Suppressor macrophage treated with lipopolysaccharide for 1 hour (primary cell): ENCODE data around the gene UAP1L1.

Source experiments
- DNase-seq, 3 donors: peaks; one replicate each; pipeline ENCODE4 v3.0.0-alpha.2; 2020 to 2022

UAP1L1 gene

GRCh38 chr9:137103206-137103999, 26.1 kb downstream of the UAP1L1 start:
- DNase-seq = no peak

- DNase-seq = no peak
Measured at GRCh38 chr9:137105814-137106661, 28.7 kb downstream of the UAP1L1 start.

GRCh38 chr9:137106662-137107250, 29.4 kb downstream of the UAP1L1 start:
- DNase-seq = no peak

GRCh38 chr9:137107312-137107921, 30.1 kb downstream of the UAP1L1 start:
- no peak for DNase-seq

GRCh38 chr9:137107982-137108381, 30.7 kb downstream of the UAP1L1 start:
- DNase-seq = no peak

- DNase-seq = no peak
Measured at GRCh38 chr9:137108608-137109249, 31.4 kb downstream of the UAP1L1 start.

- DNase-seq = no peak
Measured at GRCh38 chr9:137109250-137110146, 32.2 kb downstream of the UAP1L1 start.

- DNase-seq = no peak
Measured at GRCh38 chr9:137110147-137110910, 33.0 kb downstream of the UAP1L1 start.

- DNase-seq = no peak
Measured at GRCh38 chr9:137110911-137111787, 33.8 kb downstream of the UAP1L1 start.

- no peak for DNase-seq
Measured at GRCh38 chr9:137111788-137112563, 34.7 kb downstream of the UAP1L1 start.

GRCh38 chr9:137112564-137113384, 35.5 kb downstream of the UAP1L1 start:
- no peak for DNase-seq

GRCh38 chr9:137113385-137114159, 36.3 kb downstream of the UAP1L1 start:
- peak; percentile 32 to 64 (median 57) for DNase-seq

GRCh38 chr9:137114220-137114612, 36.9 kb downstream of the UAP1L1 start:
- peak in 1 of 3 donors; percentile 30 for DNase-seq

- peak; percentile 78 to 95 (median 90) for DNase-seq
Measured at GRCh38 chr9:137114613-137115393, 37.5 kb downstream of the UAP1L1 start, which contains the start of gene DPP7. Gene DPP7, minus strand, starts transcription at chr9:137114733. Its CDS starts 20 bp downstream, at chr9:137114713.

- DNase-seq = no peak
Measured at GRCh38 chr9:137115394-137116026, 38.2 kb downstream of the UAP1L1 start.
